Muscle of back (tissue), 13 donors: ENCODE data around the gene TTL. TPM values are rescaled to one million over a fixed set of nuclear protein-coding genes. Genes with fewer than 3 reads are reported as not detected.
A peak's percentile ranks its signal among the peaks of the same experiment; 100 is the strongest.
"Not testable (repeated sequence)": the region's sequence is repeated elsewhere in the genome, so short reads cannot be mapped to it uniquely, and the experiment has no call there.

Experiments used
- DNase-seq, 3 donors: peaks; one replicate each; pipeline versions ENCODE4 v3.0.0 to v3.0.0-alpha.2; 2013
- long read RNA-seq, 9 donors: transcript quantifications; one replicate each; lab custom pipeline, GENCODE V29; 2026
- polyA plus RNA-seq, 10 donors: library from polyadenylated mRNA; unstranded; fragments of 120-200 nt; gene quantifications; one replicate each; pipeline ENCODE4 v1.2.1, GENCODE V29; 2013; ENCODE audit not compliant: insufficient read length in 10 of 10

Gene TTL
- polyA plus RNA-seq = 10 to 100 TPM; 32.1 to 47.1 (median 38.9) TPM
- long read RNA-seq, donor 1, full-length matches to known transcripts = 5 of 5 reads
- long read RNA-seq, donor 1, partial matches to known transcripts = 0 of 5 reads
- long read RNA-seq, donor 1, other reads (novel, unspliced or antisense) = 0 of 5 reads
- long read RNA-seq, donor 2, full-length matches to known transcripts = 4 of 4 reads
- long read RNA-seq, donor 2, partial matches to known transcripts = 0 of 4 reads
- long read RNA-seq, donor 2, other reads (novel, unspliced or antisense) = 0 of 4 reads
- long read RNA-seq, donor 3 = 0 reads
- long read RNA-seq, donor 4, full-length matches to known transcripts = 2 of 2 reads
- long read RNA-seq, donor 4, partial matches to known transcripts = 0 of 2 reads
- long read RNA-seq, donor 4, other reads (novel, unspliced or antisense) = 0 of 2 reads
- long read RNA-seq, donor 5, full-length matches to known transcripts = 6 of 11 reads
- long read RNA-seq, donor 5, partial matches to known transcripts = 5 of 11 reads
- long read RNA-seq, donor 5, other reads (novel, unspliced or antisense) = 0 of 11 reads
- long read RNA-seq, donor 6, full-length matches to known transcripts = 3 of 3 reads
- long read RNA-seq, donor 6, partial matches to known transcripts = 0 of 3 reads
- long read RNA-seq, donor 6, other reads (novel, unspliced or antisense) = 0 of 3 reads
- long read RNA-seq, donor 7, full-length matches to known transcripts = 1 of 1 reads
- long read RNA-seq, donor 7, partial matches to known transcripts = 0 of 1 reads
- long read RNA-seq, donor 7, other reads (novel, unspliced or antisense) = 0 of 1 reads
- long read RNA-seq, donor 8, full-length matches to known transcripts = 1 of 1 reads
- long read RNA-seq, donor 8, partial matches to known transcripts = 0 of 1 reads
- long read RNA-seq, donor 8, other reads (novel, unspliced or antisense) = 0 of 1 reads
- long read RNA-seq, donor 9 = 0 reads

GRCh38 chr2:112481528-112482233, at the start of gene TTL:
TTL (plus strand) TSS chr2:112482156; CDS start chr2:112482345, 189 bp downstream.
- DNase-seq = peak; percentile 71 to 93 (median 84)

- peak in 1 of 3 donors; percentile 19 for DNase-seq
Observed at GRCh38 chr2:112432390-112432734, 49.6 kb upstream of the TTL start.

- peak in 2 of 3 donors; percentile 17 to 40 for DNase-seq
Observed at GRCh38 chr2:112432735-112433479, 49.0 kb upstream of the TTL start.

- DNase-seq = peak; percentile 86 to 94 (median 90)
Observed at GRCh38 chr2:112433480-112433879, 48.5 kb upstream of the TTL start, which contains the start of gene RGPD8. RGPD8 (minus strand) TSS chr2:112433645; CDS start chr2:112433453, 192 bp downstream.

GRCh38 chr2:112433932-112434730, 47.8 kb upstream of the TTL start:
- DNase-seq = no peak

GRCh38 chr2:112434890-112435715, 46.9 kb upstream of the TTL start:
- DNase-seq = not testable (repeated sequence)

- not testable (repeated sequence) for DNase-seq
Observed at GRCh38 chr2:112435716-112436431, 46.1 kb upstream of the TTL start.

GRCh38 chr2:112436993-112437392, 45.0 kb upstream of the TTL start:
- DNase-seq = not testable (repeated sequence)

- not testable (repeated sequence) for DNase-seq
Observed at GRCh38 chr2:112437405-112437831, 44.5 kb upstream of the TTL start.

GRCh38 chr2:112438603-112439261, 43.2 kb upstream of the TTL start:
- not testable (repeated sequence) for DNase-seq

GRCh38 chr2:112444256-112444655, 37.7 kb upstream of the TTL start:
- DNase-seq = not testable (repeated sequence)

- DNase-seq = no peak
Observed at GRCh38 chr2:112449854-112450253, 32.1 kb upstream of the TTL start.

GRCh38 chr2:112451317-112451716, 30.6 kb upstream of the TTL start:
- DNase-seq = no peak

- DNase-seq = no peak
Observed at GRCh38 chr2:112454586-112454985, 27.4 kb upstream of the TTL start.

- no peak for DNase-seq
Observed at GRCh38 chr2:112459372-112459771, 22.6 kb upstream of the TTL start.

- DNase-seq = no peak
Observed at GRCh38 chr2:112462178-112462577, 19.8 kb upstream of the TTL start.

- DNase-seq = no peak
Observed at GRCh38 chr2:112463256-112463655, 18.7 kb upstream of the TTL start.

GRCh38 chr2:112465382-112465781, 16.6 kb upstream of the TTL start:
- no peak for DNase-seq
